ENCODE measurements around the gene KCNK7.

Gene KCNK7

GRCh38 chr11:65609229-65609628, 13.6 kb upstream of the KCNK7 start:
- no peaks in the 10 kb centered on the region for H3K9me3 Mint-ChIP-seq
- H3K4me1 Mint-ChIP-seq = peaks cover 48% of the 10 kb centered on the region
- H3K36me3 Mint-ChIP-seq = peaks cover 71% of the 10 kb centered on the region
- H3K27ac Mint-ChIP-seq = no peak overlapping the region
- H3K4me3 Mint-ChIP-seq = no peak overlapping the region
- H3K27me3 Mint-ChIP-seq = no peaks in the 10 kb centered on the region
- ATAC-seq = no peak

DNA sequence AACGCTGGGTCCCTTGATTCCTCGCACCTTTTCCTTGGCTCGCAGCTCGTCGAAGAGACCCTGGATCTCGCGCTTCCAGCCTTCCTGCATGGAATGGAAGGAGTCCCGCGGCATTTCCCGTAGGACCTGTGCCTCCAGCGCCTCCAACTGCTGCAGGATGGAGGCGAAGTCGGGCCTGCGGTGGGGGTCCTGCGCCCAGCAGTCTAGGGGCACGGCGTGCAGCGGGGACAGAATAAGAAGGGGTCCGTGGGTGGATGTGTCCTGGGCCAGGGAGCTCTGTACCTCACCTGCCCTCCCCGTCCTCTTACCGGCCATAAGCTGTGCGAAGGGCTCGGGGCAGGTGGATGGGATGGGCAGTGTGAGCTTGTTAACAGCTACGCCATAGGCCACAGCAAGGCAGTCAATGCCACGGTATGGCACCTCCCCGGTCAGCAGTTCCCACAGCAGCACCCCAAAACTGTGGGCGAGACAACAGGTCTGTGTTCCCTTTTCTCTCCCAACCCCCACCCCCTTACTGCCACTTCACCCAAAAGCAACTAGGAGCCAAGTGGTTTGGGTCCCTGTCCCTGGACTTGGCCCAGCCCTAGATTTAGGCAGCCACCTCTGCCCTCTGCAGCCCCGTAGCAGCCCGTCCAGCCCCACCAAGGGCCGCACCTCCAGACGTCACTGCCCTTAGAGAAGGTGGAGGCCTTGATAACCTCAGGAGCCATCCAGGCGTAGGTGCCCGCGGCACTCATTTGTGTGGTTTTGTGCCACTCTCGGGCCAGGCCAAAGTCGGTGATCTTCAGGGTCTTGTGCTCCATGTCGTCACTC, 12.2 kb upstream of the KCNK7 start:
- H3K27me3 Mint-ChIP-seq = no peaks in the 10 kb centered on the region
- ATAC-seq = no peak
- no peak overlapping the region for H3K4me3 Mint-ChIP-seq
- no peak overlapping the region for H3K27ac Mint-ChIP-seq
- peaks cover 84% of the 10 kb centered on the region for H3K36me3 Mint-ChIP-seq
- H3K9me3 Mint-ChIP-seq = no peaks in the 10 kb centered on the region
- H3K4me1 Mint-ChIP-seq = peaks cover 50% of the 10 kb centered on the region

- Mint-ChIP-seq H3K36me3 (peaks cover 84% of the 10 kb centered on the region), H3K9me3 (no peaks in the 10 kb centered on the region), H3K27me3 (no peaks in the 10 kb centered on the region)
These were observed 11.4 kb upstream of the KCNK7 start for GRCh38 chr11:65606876-65607613.

GRCh38 chr11:65604258-65604657, 8.7 kb upstream of the KCNK7 start:
- ATAC-seq = no peak
- Mint-ChIP-seq H3K27ac (peak overlapping the region; percentile 44), H3K4me1 (peaks cover 18% of the 10 kb centered on the region), H3K27me3 (no peaks in the 10 kb centered on the region), H3K4me3 (no peak overlapping the region), H3K36me3 (peaks cover 73% of the 10 kb centered on the region), H3K9me3 (no peaks in the 10 kb centered on the region)

More at GRCh38 chr11:65606876-65607613, 11.4 kb upstream of the KCNK7 start:
- Mint-ChIP-seq H3K4me3 (no peak overlapping the region), H3K27ac (no peak overlapping the region), H3K4me1 (peaks cover 46% of the 10 kb centered on the region)
- no peak for ATAC-seq

DNA sequence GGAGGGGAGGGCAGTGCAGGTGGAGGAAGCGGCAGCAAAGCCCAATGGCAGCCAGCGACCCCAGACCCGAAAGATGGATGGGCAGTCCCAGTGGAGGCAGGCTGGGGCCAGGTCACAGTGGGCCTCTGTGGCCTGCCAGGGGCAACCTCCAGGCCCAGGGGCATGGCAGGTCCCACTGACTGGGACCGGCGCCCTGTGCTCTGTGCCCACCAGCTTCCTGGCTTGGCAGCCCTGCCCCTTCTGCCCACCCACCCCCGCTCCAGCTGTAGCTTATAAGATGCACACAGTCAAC, 4.3 kb upstream of the KCNK7 start:
- no peak overlapping the region for H3K27ac Mint-ChIP-seq
- H3K9me3 Mint-ChIP-seq = no peaks in the 10 kb centered on the region
- H3K4me1 Mint-ChIP-seq = peaks cover 26% of the 10 kb centered on the region
- H3K36me3 Mint-ChIP-seq = peaks cover 60% of the 10 kb centered on the region
- H3K4me3 Mint-ChIP-seq = no peak overlapping the region
- no peak for ATAC-seq
- H3K27me3 Mint-ChIP-seq = no peaks in the 10 kb centered on the region

- no peaks in the 10 kb centered on the region for H3K27me3 Mint-ChIP-seq
- H3K36me3 Mint-ChIP-seq = peaks cover 55% of the 10 kb centered on the region
- H3K9me3 Mint-ChIP-seq = no peaks in the 10 kb centered on the region
- H3K4me1 Mint-ChIP-seq = peaks cover 29% of the 10 kb centered on the region
- no peak overlapping the region for H3K27ac Mint-ChIP-seq
- H3K4me3 Mint-ChIP-seq = no peak overlapping the region
- ATAC-seq = no peak
These were observed 3.8 kb upstream of the KCNK7 start for GRCh38 chr11:65599216-65599954.

- H3K36me3 Mint-ChIP-seq = peaks cover 47% of the 10 kb centered on the region
- H3K4me1 Mint-ChIP-seq = peaks cover 33% of the 10 kb centered on the region
- ATAC-seq = no peak
- no peaks in the 10 kb centered on the region for H3K27me3 Mint-ChIP-seq
- H3K9me3 Mint-ChIP-seq = no peaks in the 10 kb centered on the region
- no peak overlapping the region for H3K4me3 Mint-ChIP-seq
- H3K27ac Mint-ChIP-seq = no peak overlapping the region
These were observed 2.7 kb upstream of the KCNK7 start for GRCh38 chr11:65598258-65598699.

DNA sequence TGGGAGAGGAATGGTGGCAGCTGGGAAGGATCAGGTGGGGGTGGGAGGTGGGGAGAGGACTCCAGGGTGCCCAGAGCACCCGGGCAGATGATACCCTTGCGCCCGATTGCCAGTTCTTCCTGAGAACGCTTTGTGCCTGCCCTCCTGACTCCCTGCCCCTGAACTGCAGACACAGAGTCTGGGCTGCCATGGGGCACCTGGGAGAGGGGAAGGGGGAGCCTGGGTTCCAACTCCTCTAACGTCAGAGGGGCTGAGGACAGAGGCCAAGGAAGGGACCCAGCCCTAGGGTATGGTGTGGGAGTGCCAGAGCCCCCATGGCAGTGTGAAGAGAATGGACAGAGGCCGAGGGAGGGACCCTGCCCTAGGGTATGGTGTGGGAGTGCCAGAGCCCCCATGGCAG, 920 bp upstream of the KCNK7 start:
- Mint-ChIP-seq H3K4me3 (no peak overlapping the region), H3K36me3 (peaks cover 44% of the 10 kb centered on the region), H3K27ac (peak overlapping the region; percentile 50), H3K27me3 (no peaks in the 10 kb centered on the region), H3K9me3 (no peaks in the 10 kb centered on the region), H3K4me1 (peaks cover 28% of the 10 kb centered on the region)
- no peak for ATAC-seq

GRCh38 chr11:65595131-65595530, 469 bp downstream of the KCNK7 start:
- Mint-ChIP-seq H3K9me3 (no peaks in the 10 kb centered on the region), H3K4me3 (no peak overlapping the region), H3K27ac (peak overlapping the region; percentile 33), H3K4me1 (peaks cover 33% of the 10 kb centered on the region), H3K27me3 (no peaks in the 10 kb centered on the region), H3K36me3 (peaks cover 49% of the 10 kb centered on the region)
- no peak for ATAC-seq

- no peak overlapping the region for H3K4me3 Mint-ChIP-seq
- no peaks in the 10 kb centered on the region for H3K9me3 Mint-ChIP-seq
- H3K4me1 Mint-ChIP-seq = peaks cover 47% of the 10 kb centered on the region
- H3K27me3 Mint-ChIP-seq = no peaks in the 10 kb centered on the region
- H3K36me3 Mint-ChIP-seq = peaks cover 47% of the 10 kb centered on the region
- no peak for ATAC-seq
- peak overlapping the region; percentile 37 for H3K27ac Mint-ChIP-seq
These were observed 1.8 kb downstream of the KCNK7 start for GRCh38 chr11:65593518-65594414.

- peaks cover 54% of the 10 kb centered on the region for H3K4me1 Mint-ChIP-seq
- H3K27ac Mint-ChIP-seq = peak overlapping the region; percentile 37
- H3K27me3 Mint-ChIP-seq = no peaks in the 10 kb centered on the region
These were observed 2.6 kb downstream of the KCNK7 start for GRCh38 chr11:65592858-65593517.

DNA sequence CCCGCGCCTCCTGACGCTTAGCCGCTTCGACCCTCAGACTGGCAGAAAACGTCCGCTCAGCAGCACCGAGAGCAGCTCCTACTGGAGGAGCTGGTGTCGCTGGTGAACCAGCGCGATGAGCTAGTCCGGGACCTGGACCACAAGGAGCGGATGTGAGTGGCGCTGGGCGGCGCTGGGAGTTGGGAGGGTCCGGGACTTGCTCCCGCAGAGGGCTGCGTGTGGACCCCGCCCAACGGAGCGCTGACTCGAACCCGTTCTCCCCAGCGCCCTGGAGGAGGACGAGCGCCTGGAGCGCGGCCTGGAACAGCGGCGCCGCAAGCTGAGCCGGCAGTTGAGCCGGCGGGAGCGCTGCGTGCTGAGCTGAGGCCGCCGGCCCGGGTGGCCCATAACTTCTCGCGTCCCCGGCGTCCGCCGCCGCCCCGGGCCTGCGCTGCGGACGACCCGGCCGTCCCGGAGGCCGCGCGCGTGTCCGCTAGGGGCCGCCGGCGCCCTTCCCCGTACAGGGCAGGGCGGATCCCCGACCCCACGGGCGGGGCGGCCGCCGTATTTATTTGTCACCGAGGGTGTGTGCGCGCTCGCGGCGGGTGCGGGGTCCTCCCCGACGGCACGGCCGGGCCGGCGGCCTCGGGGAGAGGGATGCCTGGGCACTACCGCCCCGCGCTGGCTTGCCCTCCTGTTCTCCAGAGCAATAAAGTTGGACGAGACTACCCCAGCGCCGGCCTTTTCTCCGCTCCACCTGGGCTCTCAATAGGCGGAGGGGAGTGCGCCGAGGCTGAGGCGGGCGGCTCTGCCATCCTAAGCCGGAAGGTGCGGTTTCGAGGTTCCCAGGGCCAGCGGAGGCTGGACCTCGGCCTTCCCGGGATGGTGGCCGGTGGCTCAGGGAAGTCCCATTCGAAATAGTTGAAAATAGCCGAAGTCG, 3.4 kb downstream of the KCNK7 start:
- Mint-ChIP-seq H3K36me3 (peaks cover 33% of the 10 kb centered on the region), H3K27ac (no peak overlapping the region), H3K27me3 (no peaks in the 10 kb centered on the region), H3K4me3 (no peak overlapping the region), H3K4me1 (peaks cover 62% of the 10 kb centered on the region), H3K9me3 (no peaks in the 10 kb centered on the region)
- ATAC-seq = no peak

More at GRCh38 chr11:65592858-65593517, 2.6 kb downstream of the KCNK7 start:
- Mint-ChIP-seq H3K9me3 (no peaks in the 10 kb centered on the region), H3K36me3 (peaks cover 41% of the 10 kb centered on the region), H3K4me3 (no peak overlapping the region)
- ATAC-seq = no peak

- H3K27ac Mint-ChIP-seq = peak overlapping the region; percentile 98
- H3K4me3 Mint-ChIP-seq = no peak overlapping the region
- no peak for ATAC-seq
- no peaks in the 10 kb centered on the region for H3K9me3 Mint-ChIP-seq
- peaks cover 72% of the 10 kb centered on the region for H3K4me1 Mint-ChIP-seq
- H3K36me3 Mint-ChIP-seq = peaks cover 39% of the 10 kb centered on the region
- no peaks in the 10 kb centered on the region for H3K27me3 Mint-ChIP-seq
These were observed 5.3 kb downstream of the KCNK7 start for GRCh38 chr11:65590240-65590738.
